GM19467 (cell line): ENCODE data around the gene GPD1.

Experiments used
- ATAC-seq: cut with Tn5 transposase; IDR thresholded peaks from one replicate; pipeline ENCODE4 v1.9.1; 2021; ENCODE audit warnings: mild to moderate bottlenecking, moderate library complexity; ENCODE audit not compliant: unreplicated experiment

The GPD1 gene

GRCh38 chr12:50099302-50100008, 4.4 kb upstream of the GPD1 start:
- ATAC-seq = no peak

- no peak for ATAC-seq
Observed at GRCh38 chr12:50100561-50100960, 3.2 kb upstream of the GPD1 start.

- no peak for ATAC-seq
Observed at GRCh38 chr12:50101663-50102062, 2.1 kb upstream of the GPD1 start.

GRCh38 chr12:50102131-50102531, 1.7 kb upstream of the GPD1 start:
- no peak for ATAC-seq

- no peak for ATAC-seq
Observed at GRCh38 chr12:50102646-50103309, 1.0 kb upstream of the GPD1 start.

- no peak for ATAC-seq
Observed at GRCh38 chr12:50103351-50103750, 457 bp upstream of the GPD1 start.

- no peak for ATAC-seq
Observed at GRCh38 chr12:50104417-50105366, 884 bp downstream of the GPD1 start.

GRCh38 chr12:50105913-50106450, 2.2 kb downstream of the GPD1 start:
- no peak for ATAC-seq

- ATAC-seq = no peak
Observed at GRCh38 chr12:50106907-50107306, 3.1 kb downstream of the GPD1 start.

- no peak for ATAC-seq
Observed at GRCh38 chr12:50107416-50108268, 3.8 kb downstream of the GPD1 start.

- ATAC-seq = no peak
Observed at GRCh38 chr12:50109319-50109718, 5.5 kb downstream of the GPD1 start.

- ATAC-seq = no peak
Observed at GRCh38 chr12:50110127-50110761, 6.4 kb downstream of the GPD1 start.

GRCh38 chr12:50110762-50111351, 7.0 kb downstream of the GPD1 start:
- ATAC-seq = no peak

GRCh38 chr12:50111395-50111692, 7.5 kb downstream of the GPD1 start:
- no peak for ATAC-seq

GRCh38 chr12:50111693-50112455, 8.1 kb downstream of the GPD1 start, which contains the start of gene COX14:
Gene COX14, plus strand, starts transcription at chr12:50112236. Its CDS starts 7,808 bp downstream, at chr12:50120044.
- ATAC-seq = peak; percentile 75

- ATAC-seq = no peak
Observed at GRCh38 chr12:50112456-50113218, 8.8 kb downstream of the GPD1 start.

GRCh38 chr12:50117057-50117622, 13.3 kb downstream of the GPD1 start:
- no peak for ATAC-seq

GRCh38 chr12:50119387-50119786, 15.6 kb downstream of the GPD1 start:
- ATAC-seq = no peak
